Stimulated activated naive CD4-positive, alpha-beta T cell treated with Interleukin-2 at 50 U/mL for 16 hours (primary cell): ENCODE measurements around the gene IRAK4.
A peak's percentile ranks its signal among the peaks of the same experiment; 100 is the strongest.
"Not testable (repeated sequence)": the region's sequence is repeated elsewhere in the genome, so short reads cannot be mapped to it uniquely, and the experiment has no call there.

Source experiments
- DNase-seq: peaks from one replicate; lab custom pipeline; 2025; lab: John Stamatoyannopoulos, UW

The IRAK4 gene

GRCh38 chr12:43758728-43759563, at the start of gene IRAK4, which contains the start of gene PUS7L:
IRAK4 (plus strand) TSS chr12:43758951; CDS start chr12:43768112, 9,161 bp downstream.
PUS7L (minus strand) TSS chr12:43758790; CDS start chr12:43755245, 3,545 bp downstream.
- DNase-seq, result peak; percentile 95

- no peak for DNase-seq
These were observed 47.4 kb upstream of the IRAK4 start for GRCh38 chr12:43711348-43711747.

GRCh38 chr12:43722621-43723020, 36.1 kb upstream of the IRAK4 start:
- no peak for DNase-seq

GRCh38 chr12:43723134-43723533, 35.6 kb upstream of the IRAK4 start:
- no peak for DNase-seq

- no peak for DNase-seq
These were observed 30.6 kb upstream of the IRAK4 start for GRCh38 chr12:43728117-43728516.

DNA sequence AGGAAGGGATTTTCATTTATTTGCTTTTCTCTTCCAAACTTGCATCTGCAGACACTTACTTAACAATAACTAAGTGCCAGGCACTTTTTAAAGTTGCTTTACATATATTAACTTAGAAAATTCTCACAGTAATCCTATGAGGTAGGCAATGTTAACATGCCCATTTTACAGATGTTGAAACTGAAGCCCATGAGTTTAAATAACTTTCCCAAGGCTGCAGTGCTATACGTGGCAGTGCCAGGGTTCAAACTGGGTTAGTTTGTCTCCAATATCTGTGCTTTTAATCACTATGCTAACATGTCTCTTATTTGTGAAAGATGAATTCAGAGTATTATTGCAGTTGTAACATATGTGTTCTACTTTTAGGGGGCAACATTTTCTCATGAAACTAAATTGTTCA, 30.1 kb upstream of the IRAK4 start:
- no peak for DNase-seq

GRCh38 chr12:43730283-43730682, 28.5 kb upstream of the IRAK4 start:
- no peak for DNase-seq

DNA sequence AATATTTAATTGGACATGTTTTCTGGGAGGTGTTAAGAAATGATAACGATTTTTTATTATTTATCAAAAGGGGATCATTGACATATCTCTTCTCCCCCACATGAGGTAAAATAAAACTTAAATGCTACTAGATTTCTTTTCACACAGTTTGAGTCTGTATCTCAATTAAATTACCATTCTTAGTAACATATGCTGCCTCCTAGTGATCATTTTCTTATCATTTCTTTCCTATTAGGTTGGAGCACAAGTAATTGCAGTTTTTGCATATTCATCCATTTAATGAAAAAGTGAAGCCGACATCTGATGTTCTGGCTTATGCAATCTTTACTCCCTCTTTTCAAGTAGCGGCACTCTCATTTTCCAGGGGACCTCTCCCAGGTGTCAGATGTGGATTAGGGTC, 25.1 kb upstream of the IRAK4 start:
- DNase-seq, result no peak

GRCh38 chr12:43736927-43737440, 21.8 kb upstream of the IRAK4 start:
- no peak for DNase-seq

GRCh38 chr12:43737646-43738045, 21.1 kb upstream of the IRAK4 start:
- no peak for DNase-seq

GRCh38 chr12:43740511-43741100, 18.1 kb upstream of the IRAK4 start:
- DNase-seq, result no peak

- DNase-seq, result no peak
These were observed 16.6 kb upstream of the IRAK4 start for GRCh38 chr12:43742106-43742505.

- no peak for DNase-seq
These were observed 13.9 kb upstream of the IRAK4 start for GRCh38 chr12:43744826-43745225.

GRCh38 chr12:43749016-43749415, 9.7 kb upstream of the IRAK4 start:
- DNase-seq, result no peak

DNA sequence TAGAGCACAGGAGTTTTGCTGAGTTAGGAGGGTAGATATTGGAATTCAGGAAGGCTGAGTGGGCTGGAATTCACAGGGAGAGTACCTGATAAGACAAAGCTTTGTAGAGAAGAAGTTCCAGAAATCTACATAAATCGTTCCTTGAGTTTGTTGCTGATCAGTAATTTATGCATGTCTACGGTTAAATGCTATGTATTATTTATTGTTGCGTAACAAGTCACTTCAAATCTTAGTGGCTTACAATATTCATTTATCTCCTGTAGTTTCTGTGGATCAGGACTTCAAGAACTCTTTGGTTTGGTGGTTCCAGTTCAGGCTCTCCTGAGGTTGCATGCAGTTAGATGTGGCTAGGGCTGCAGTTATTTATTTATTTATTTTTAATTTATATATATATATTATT, 7.9 kb upstream of the IRAK4 start:
- no peak for DNase-seq

GRCh38 chr12:43751360-43751759, 7.4 kb upstream of the IRAK4 start:
- DNase-seq, result not testable (repeated sequence)

DNA sequence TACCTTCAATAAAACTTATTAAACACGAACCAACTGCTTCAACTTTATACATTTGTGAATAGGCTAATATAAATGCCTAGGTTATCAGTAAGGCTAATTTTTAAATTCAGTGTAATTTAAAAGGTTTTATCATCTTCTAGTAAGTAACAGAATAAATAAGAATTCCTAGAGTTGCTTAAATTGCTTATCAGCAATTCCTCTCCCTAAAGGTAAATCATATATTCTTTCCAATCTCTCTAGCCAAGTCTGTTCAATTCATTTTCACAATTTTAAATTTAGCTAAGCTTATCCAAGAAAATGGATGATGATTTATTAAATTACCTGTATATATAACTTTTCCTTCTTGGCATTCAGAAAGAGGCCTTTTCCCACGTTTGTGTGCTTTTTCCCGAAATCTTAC, 4.7 kb upstream of the IRAK4 start:
- no peak for DNase-seq

GRCh38 chr12:43758247-43758727, 464 bp upstream of the IRAK4 start:
- DNase-seq, result peak; percentile 25

DNA sequence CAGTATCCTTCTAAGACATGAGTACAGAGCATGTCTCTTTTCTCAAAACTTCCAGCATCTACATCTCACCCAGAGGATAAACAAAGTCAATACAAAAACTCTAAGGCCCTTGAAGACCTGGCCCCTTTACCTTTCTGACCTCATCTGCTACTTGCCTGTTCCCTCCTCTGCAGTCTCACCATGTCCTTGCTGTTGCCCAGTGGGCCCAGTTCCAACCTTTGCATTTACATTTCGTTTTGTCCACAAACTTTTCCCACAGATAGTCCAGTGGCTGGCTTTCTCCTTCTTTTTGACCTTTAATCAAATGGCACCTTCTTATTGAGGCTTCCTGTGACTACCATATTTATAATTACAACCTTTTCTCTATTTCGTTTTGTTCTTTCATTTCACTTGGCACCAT, 1.6 kb downstream of the IRAK4 start:
- no peak for DNase-seq

DNA sequence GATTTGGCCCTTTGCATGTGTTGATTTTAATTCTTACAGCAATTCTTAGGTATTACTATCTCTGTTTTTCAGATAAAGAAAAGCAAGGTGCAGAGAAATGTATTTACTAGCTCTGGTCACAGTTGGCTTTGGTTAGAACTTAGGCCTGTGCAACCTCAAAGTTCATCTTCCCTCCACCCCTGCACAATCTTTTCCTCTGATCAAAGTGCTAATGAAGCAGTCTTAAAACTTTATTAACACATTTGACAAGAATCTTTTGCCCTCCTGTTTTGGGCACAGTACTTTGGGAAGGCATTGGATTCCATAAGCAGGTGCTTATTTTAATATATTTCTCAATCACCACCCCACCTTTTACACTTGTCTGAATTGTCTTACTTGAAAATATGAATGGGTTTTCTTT, 2.7 kb downstream of the IRAK4 start:
- DNase-seq, result no peak

GRCh38 chr12:43762596-43762995, 3.8 kb downstream of the IRAK4 start:
- DNase-seq, result no peak

DNA sequence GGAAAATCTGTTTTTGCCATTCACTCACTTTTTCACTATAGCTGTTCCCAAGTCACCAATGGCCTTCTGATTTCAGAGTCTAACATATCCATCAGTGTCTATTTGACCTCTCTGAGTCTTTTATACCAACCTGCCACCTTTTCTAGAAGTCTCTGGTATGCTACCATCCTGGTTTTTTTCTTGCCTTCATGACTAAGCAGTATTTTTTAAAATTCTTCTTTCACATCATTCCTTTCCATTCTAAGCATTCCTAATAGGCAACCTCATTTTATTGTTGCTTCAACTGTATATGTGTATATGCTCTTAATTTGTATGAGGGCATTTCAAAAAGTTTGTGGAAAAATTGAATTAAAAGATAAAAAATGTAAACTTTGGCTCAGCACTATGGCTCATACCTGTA, 5.0 kb downstream of the IRAK4 start:
- no peak for DNase-seq

- DNase-seq, result no peak
These were observed 5.8 kb downstream of the IRAK4 start for GRCh38 chr12:43764528-43764927.
